Bronchial epithelial cell (primary cell): ENCODE measurements around the gene MAPK8IP3. TPM values are rescaled to one million over a fixed set of nuclear protein-coding genes. Genes with fewer than 3 reads are reported as not detected.

Source experiments
- DNase-seq: peaks from one replicate; pipeline ENCODE4 v3.0.0-alpha.2; 2010; ENCODE audit warnings: low read depth
- FAIRE-seq: peaks from 2 replicates; lab custom pipeline; 2011; peaks lifted over from hg19 to GRCh38; lab: Jason Lieb, UNC
- H3K27me3 ChIP-seq: 2 replicates; pipeline ENCODE4 v1.5.1; 2011; ENCODE audit warnings: low read length; ENCODE audit not compliant: control insufficient read depth, insufficient read depth
- H3K36me3 ChIP-seq: 2 replicates; pipeline ENCODE4 v1.5.1; 2011; ENCODE audit warnings: low read length; ENCODE audit not compliant: control insufficient read depth, insufficient read depth
- H3K4me3 ChIP-seq: 2 replicates; pipeline ENCODE4 v1.5.1; 2011; ENCODE audit warnings: mild to moderate bottlenecking, low read depth, low read length, control low read depth
- total RNA-seq: library from RNA; depleted of rRNA; stranded (reverse); fragments of >200 nt; gene quantifications from 2 replicates; pipeline ENCODE4 v1.2.1, GENCODE V29; 2014
- TF ChIP-seq, protein P1 (sequence below): IDR thresholded peaks from 2 replicates; pipeline ENCODE4 v1.5.1; 2011; ENCODE audit warnings: mild to moderate bottlenecking, moderate library complexity, low read length, control low read depth, inconsistent platforms; ENCODE audit not compliant: insufficient read depth, severe bottlenecking

Gene MAPK8IP3
- total RNA-seq, 1 donor from 2014 or later, result 24.5 TPM

DNA sequence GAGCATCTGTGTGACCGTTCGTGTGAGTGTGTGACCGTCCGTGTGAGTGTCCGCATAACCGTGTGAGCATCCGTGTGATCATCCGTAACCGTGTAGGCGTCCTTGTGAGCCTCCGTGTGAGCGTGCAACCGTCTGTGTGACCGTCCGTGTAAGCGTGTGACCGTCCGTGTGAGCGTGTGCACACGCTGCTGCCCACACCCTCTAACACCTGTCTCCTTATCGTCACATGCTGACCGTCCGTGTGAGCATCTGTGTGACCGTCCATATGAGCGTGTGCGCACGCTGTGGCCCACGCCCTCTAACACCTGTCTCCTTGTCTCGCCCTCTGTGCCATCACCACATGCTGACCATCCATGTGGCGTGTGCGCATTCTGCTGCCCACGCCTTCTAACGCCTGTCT lies 34.2 kb downstream of the MAPK8IP3 start:
- Histone ChIP-seq H3K27me3 (no peaks in the 10 kb centered on the region), H3K36me3 (peaks cover 13% of the 10 kb centered on the region), H3K4me3 (no peak overlapping the region)
- DNase-seq (no peak), FAIRE-seq (no peak)
- TF ChIP-seq, protein P1, sequence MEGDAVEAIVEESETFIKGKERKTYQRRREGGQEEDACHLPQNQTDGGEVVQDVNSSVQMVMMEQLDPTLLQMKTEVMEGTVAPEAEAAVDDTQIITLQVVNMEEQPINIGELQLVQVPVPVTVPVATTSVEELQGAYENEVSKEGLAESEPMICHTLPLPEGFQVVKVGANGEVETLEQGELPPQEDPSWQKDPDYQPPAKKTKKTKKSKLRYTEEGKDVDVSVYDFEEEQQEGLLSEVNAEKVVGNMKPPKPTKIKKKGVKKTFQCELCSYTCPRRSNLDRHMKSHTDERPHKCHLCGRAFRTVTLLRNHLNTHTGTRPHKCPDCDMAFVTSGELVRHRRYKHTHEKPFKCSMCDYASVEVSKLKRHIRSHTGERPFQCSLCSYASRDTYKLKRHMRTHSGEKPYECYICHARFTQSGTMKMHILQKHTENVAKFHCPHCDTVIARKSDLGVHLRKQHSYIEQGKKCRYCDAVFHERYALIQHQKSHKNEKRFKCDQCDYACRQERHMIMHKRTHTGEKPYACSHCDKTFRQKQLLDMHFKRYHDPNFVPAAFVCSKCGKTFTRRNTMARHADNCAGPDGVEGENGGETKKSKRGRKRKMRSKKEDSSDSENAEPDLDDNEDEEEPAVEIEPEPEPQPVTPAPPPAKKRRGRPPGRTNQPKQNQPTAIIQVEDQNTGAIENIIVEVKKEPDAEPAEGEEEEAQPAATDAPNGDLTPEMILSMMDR, result no peak

DNA sequence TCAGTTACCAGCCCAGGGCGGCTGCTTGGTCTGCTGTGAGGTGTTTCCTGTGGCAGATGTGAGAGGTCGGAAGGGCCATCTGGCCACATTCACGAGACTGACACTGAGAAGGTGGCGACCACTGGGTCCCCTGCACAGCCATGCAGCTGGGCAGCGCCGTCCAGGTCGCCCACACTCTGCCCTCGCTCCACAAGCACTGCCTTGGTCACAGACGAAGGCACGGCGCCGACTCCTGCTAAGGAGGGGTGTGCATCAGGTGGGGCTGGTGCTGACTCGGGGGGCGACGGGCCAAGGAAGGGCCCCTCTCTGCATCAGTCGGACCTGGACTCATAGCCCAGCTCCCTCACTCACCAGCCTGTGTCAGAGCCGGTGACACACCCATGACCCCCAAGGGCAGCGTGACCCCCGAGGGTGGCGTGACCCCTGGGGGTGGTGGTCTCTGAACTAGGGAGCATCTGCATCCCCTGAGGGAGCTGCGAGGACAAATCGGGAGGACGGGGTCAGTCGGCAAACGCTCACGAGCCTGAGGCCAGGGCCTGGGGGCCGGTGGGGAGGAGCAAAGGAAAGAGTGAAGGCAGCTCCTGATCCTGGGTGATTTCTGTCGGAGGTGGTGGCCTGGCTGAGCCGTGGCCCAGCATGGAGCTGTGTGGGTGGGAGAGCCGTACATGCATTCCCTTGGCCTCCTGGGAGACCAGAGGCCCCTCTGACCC lies 34.9 kb downstream of the MAPK8IP3 start:
- TF ChIP-seq, protein P1, result no peak
- peaks cover 13% of the 10 kb centered on the region for H3K36me3 ChIP-seq

DNA sequence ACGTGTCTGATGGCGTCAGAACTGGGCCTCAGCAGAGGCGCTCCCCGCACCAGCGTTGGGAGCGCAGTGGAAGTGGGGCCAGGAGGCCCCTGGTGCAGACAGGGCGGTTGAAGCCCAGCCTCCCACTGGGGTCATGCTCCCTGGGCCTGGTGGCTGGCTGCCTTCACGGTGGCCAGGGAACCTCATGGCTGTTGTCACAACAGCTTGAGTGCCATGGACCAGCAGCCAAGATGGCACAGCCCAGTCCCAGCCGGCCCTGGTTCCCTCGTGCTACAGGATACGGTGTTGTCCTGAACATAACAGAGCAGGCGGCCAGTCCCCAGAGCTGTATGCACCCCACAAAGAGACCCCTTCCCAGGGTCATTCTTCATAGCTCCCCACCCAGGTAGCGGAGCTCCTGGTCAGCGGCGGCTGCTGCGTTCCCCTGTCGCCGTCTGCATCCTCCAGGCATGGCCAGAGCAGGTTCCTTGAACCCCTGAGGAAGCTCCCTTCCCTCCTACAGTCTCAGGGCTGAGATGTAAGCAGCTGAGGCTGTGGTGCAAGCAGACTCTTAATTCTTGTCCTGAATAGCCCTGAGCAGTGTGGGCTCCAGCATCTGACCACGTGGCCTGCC lies 35.7 kb downstream of the MAPK8IP3 start:
- Histone ChIP-seq H3K27me3 (no peaks in the 10 kb centered on the region), H3K36me3 (peaks cover 13% of the 10 kb centered on the region), H3K4me3 (no peak overlapping the region)
- TF ChIP-seq, protein P1, result no peak
- DNase-seq, result no peak
- no peak for FAIRE-seq

More for the DNA sequence above, 34.9 kb downstream of the MAPK8IP3 start:
- Histone ChIP-seq H3K27me3 (no peaks in the 10 kb centered on the region), H3K4me3 (no peak overlapping the region)
- FAIRE-seq, result no peak
- DNase-seq, result no peak

DNA sequence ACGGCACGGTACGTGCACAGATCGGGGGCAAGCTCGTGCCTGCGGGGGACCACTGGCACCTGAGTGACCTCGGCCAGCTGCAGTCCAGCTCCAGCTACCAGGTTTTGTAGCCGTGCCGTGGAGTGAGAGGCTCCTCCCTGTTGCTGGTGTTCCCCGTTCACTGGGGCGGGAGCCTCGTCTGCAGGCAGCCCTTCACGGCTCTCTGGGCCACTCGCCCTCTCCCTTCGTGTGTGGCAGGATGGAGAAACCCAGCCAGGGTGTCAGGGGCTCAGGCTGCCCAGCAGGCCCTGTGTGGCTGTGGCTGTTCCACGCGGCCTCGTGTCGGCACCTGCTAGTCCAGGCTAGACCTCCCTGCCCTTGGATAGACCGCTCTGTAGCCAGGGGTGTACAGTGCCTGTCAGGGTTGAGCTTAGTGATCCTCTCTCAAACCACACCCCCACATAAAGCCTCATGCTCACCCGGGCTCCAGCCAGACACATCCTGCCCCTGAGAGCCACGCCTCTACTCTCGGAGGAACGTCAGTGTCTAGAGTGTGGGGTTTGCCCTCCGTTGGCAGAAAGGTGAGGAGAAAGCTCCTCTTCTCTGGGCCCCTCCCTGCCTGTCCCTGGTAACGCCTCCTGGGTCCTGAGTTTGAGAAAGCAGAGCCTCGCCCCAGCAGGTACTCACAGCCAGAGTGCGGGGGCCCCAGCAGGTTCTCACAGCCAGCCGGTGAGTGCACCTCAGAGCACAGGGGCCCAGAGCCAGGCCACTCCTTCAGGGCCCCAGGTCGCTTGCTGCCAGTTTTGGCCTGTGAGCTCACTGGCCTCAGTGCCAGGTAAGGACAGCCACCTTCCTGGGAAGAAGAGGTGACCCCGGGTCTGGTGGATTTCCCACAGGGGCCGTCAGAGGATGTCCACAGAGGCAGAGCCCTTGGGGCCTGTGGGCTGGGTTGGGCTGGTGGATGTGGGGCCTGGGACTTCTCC lies 37.7 kb downstream of the MAPK8IP3 start:
- H3K27me3 ChIP-seq, result no peaks in the 10 kb centered on the region
- DNase-seq (no peak), FAIRE-seq (no peak)
- peaks cover 21% of the 10 kb centered on the region for H3K36me3 ChIP-seq
- TF ChIP-seq, protein P1, result no peak
- H3K4me3 ChIP-seq, result no peak overlapping the region

DNA sequence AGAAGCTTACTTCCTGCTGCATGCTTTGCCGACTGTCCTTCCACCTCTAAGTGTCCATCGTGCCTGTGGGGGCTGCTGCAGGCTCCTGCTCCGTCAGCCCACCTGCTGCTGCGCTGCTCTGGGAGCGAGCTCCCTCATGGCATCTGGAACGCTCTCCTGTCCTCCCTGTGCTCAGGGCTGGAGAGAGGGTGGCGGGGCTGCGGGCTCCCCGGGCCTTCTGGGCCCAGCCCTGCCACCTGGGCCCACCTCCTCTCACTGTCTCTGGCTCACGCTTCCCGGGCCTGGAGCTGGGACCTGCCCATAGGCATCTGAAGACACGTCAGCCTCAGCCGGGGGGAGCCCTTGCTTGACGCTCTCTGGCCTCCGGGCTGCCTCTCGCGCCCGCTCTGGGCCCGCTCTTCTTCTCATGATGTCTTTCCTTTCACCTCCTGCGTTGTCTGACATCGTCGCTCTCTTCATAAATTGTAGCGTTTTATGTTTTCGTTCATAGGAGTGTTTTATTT lies 38.4 kb downstream of the MAPK8IP3 start:
- Histone ChIP-seq H3K36me3 (peaks cover 27% of the 10 kb centered on the region), H3K4me3 (no peak overlapping the region)
- FAIRE-seq, result no peak

More for the DNA sequence above, 38.4 kb downstream of the MAPK8IP3 start:
- no peak for DNase-seq
- no peaks in the 10 kb centered on the region for H3K27me3 ChIP-seq
- TF ChIP-seq, protein P1, result no peak
